Purkinje cell (primary cell): ENCODE data around the gene RARRES2. TPM values are rescaled to one million over a fixed set of nuclear protein-coding genes. Genes with fewer than 3 reads are reported as not detected.

ENCODE experiments used
- polyA plus RNA-seq: library from polyadenylated mRNA; unstranded; fragments of >200 nt; fragmentation: Nextera tagmentation; gene quantifications from 2 replicates; pipeline ENCODE4 v1.2.1, GENCODE V29; 2014

RARRES2 gene
- 1.3 and 1.9 TPM in 2 replicates for polyA plus RNA-seq

GRCh38 chr7:150341263-150342120 lies at the start of gene RARRES2:
TSS of gene RARRES2 (minus strand) at chr7:150341629. CDS start at chr7:150340609, 1,020 bp downstream.

GRCh38 chr7:150378853-150379440 lies 37.5 kb upstream of the RARRES2 start, which contains the start of gene ZNF775:
TSS of gene ZNF775 (plus strand) at chr7:150379330. CDS start at chr7:150388471, 9,141 bp downstream.

GRCh38 chr7:150368096-150368883 lies 26.9 kb upstream of the RARRES2 start, which contains the start of gene REPIN1:
TSS of gene REPIN1 (plus strand) at chr7:150368822. CDS start at chr7:150369712, 890 bp downstream.

GRCh38 chr7:150322833-150323681 lies 18.4 kb downstream of the RARRES2 start, which contains the start of the genes ACTR3C and LRRC61:
TSS of gene ACTR3C (minus strand) at chr7:150323545. CDS start at chr7:150295296, 28,249 bp downstream.
TSS of gene LRRC61 (plus strand) at chr7:150323355. CDS start at chr7:150336862, 13,507 bp downstream.

Other genes with a start within 250 kb of the RARRES2 start
- gene LRRC61, start 18.3 kb downstream of the RARRES2 start, polyA plus RNA-seq = 0.67 and 2.2 TPM in 2 replicates
- gene ACTR3C, start 18.1 kb downstream of the RARRES2 start, polyA plus RNA-seq = 27.7 and 40.6 TPM in 2 replicates
- gene REPIN1, start 27.2 kb upstream of the RARRES2 start, polyA plus RNA-seq = 7.0 and 15.3 TPM in 2 replicates
- gene ZNF775, start 37.7 kb upstream of the RARRES2 start, polyA plus RNA-seq = 0.22 and 0.38 TPM in 2 replicates
- 0.38 TPM in 1 of 2 replicates, not detected in the other for gene GIMAP8, start 109.0 kb upstream of the RARRES2 start, polyA plus RNA-seq
- 0.25 and 1.0 TPM in 2 replicates for gene GIMAP7, start 173.2 kb upstream of the RARRES2 start, polyA plus RNA-seq
- 0.19 TPM in 1 of 2 replicates, not detected in the other for gene GIMAP4, start 225.8 kb upstream of the RARRES2 start, polyA plus RNA-seq